Adrenal gland (tissue), 5 donors: ENCODE measurements around the gene RFLNA.

Experiments used
- CTCF ChIP-seq, 6 experiments: fragments of 450-650 bp in 4 of 6; fragments of 200-600 bp in 2 of 6; sonication (generic) in 1 of 6; IDR thresholded peaks; 1 replicate in 5 of 6; 2 replicates in 1 of 6; pipeline versions ENCODE4 v1.5.1 to v1.8.0; 2016 to 2021; ENCODE audit warnings: antibody characterized with exemption in 6 of 6, mild to moderate bottlenecking in 2 of 6, moderate library complexity in 1 of 6
- POLR2A ChIP-seq, 2 donors: fragments of 450-650 bp; IDR thresholded peaks; one replicate each; pipeline ENCODE4 v1.6.1; 2017; ENCODE audit warnings: antibody characterized with exemption in 2 of 2, mild to moderate bottlenecking in 2 of 2, moderate library complexity in 1 of 2
- donor health status: DM: no; HTN: no; CAD: no.

GRCh38 chr12:124297856-124298255 is 3.0 kb downstream of the RFLNA start:
- TF ChIP-seq CTCF (IDR thresholded peaks at IDR 0.05): no peak
- no peak for TF ChIP-seq POLR2A (IDR thresholded peaks at IDR 0.05)
